ENCODE data around the gene PSMB11.
"Not testable (repeated sequence)": the region's sequence is repeated elsewhere in the genome, so short reads cannot be mapped to it uniquely, and the experiment has no call there.

PSMB11 gene

GRCh38 chr14:23013749-23014054, 28.3 kb upstream of the PSMB11 start:
- DNase-seq (ENCODE audit: low read depth in 2 of 3, low spot score in 1 of 3) = not testable (repeated sequence)

GRCh38 chr14:23015618-23016017, 26.4 kb upstream of the PSMB11 start:
- no peak for DNase-seq (ENCODE audit: low read depth in 2 of 3, low spot score in 1 of 3)

- DNase-seq (ENCODE audit: low read depth in 2 of 3, low spot score in 1 of 3) = no peak
These were observed 24.9 kb upstream of the PSMB11 start for GRCh38 chr14:23017091-23017490.

GRCh38 chr14:23018107-23018506, 23.9 kb upstream of the PSMB11 start:
- no peak for DNase-seq (ENCODE audit: low read depth in 2 of 3, low spot score in 1 of 3)

- DNase-seq (ENCODE audit: low read depth in 2 of 3, low spot score in 1 of 3) = no peak
These were observed 21.6 kb upstream of the PSMB11 start for GRCh38 chr14:23020143-23021128.

GRCh38 chr14:23021434-23021833, 20.6 kb upstream of the PSMB11 start:
- DNase-seq (ENCODE audit: low read depth in 2 of 3, low spot score in 1 of 3) = no peak

GRCh38 chr14:23021889-23022442, 20.0 kb upstream of the PSMB11 start:
- no peak for DNase-seq (ENCODE audit: low read depth in 2 of 3, low spot score in 1 of 3)

GRCh38 chr14:23023022-23023794, 18.8 kb upstream of the PSMB11 start:
- no peak for DNase-seq (ENCODE audit: low read depth in 2 of 3, low spot score in 1 of 3)

- no peak for DNase-seq (ENCODE audit: low read depth in 2 of 3, low spot score in 1 of 3)
These were observed 18.2 kb upstream of the PSMB11 start for GRCh38 chr14:23023795-23024152.

GRCh38 chr14:23024612-23025075, 17.4 kb upstream of the PSMB11 start:
- no peak for DNase-seq (ENCODE audit: low read depth in 2 of 3, low spot score in 1 of 3)

GRCh38 chr14:23025151-23025814, 16.7 kb upstream of the PSMB11 start:
- DNase-seq (ENCODE audit: low read depth in 2 of 3, low spot score in 1 of 3) = peak in 1 of 3 donors; percentile 28

- DNase-seq (ENCODE audit: low read depth in 2 of 3, low spot score in 1 of 3) = no peak
These were observed 13.2 kb upstream of the PSMB11 start for GRCh38 chr14:23028799-23029198.

GRCh38 chr14:23030936-23031335, 11.1 kb upstream of the PSMB11 start:
- DNase-seq (ENCODE audit: low read depth in 2 of 3, low spot score in 1 of 3) = no peak

- DNase-seq (ENCODE audit: low read depth in 2 of 3, low spot score in 1 of 3) = no peak
These were observed 8.7 kb upstream of the PSMB11 start for GRCh38 chr14:23033251-23033727.

- DNase-seq (ENCODE audit: low read depth in 2 of 3, low spot score in 1 of 3) = no peak
These were observed 8.1 kb upstream of the PSMB11 start for GRCh38 chr14:23033801-23034497.

GRCh38 chr14:23034498-23035302, 7.3 kb upstream of the PSMB11 start, which contains the start of gene PSMB5:
TSS of gene PSMB5 (minus strand) at chr14:23034900. CDS start at chr14:23034881, 19 bp downstream.
- peak; percentile 80 to 89 (median 85) for DNase-seq (ENCODE audit: low read depth in 2 of 3, low spot score in 1 of 3)

GRCh38 chr14:23035303-23036144, 6.5 kb upstream of the PSMB11 start:
- DNase-seq (ENCODE audit: low read depth in 2 of 3, low spot score in 1 of 3) = no peak

- no peak for DNase-seq (ENCODE audit: low read depth in 2 of 3, low spot score in 1 of 3)
These were observed 1.9 kb upstream of the PSMB11 start for GRCh38 chr14:23040100-23040499.

- no peak for DNase-seq (ENCODE audit: low read depth in 2 of 3, low spot score in 1 of 3)
These were observed 283 bp upstream of the PSMB11 start for GRCh38 chr14:23041729-23042128.
